Stimulated activated CD8-positive, alpha-beta memory T cell treated with anti-CD3 and anti-CD28 coated beads, Interleukin-12 subunit alpha, Interleukin-12 subunit beta, amount 100 ng/mL, for 4 hours (primary cell): ENCODE results near the gene CELA2B.
"Not testable (repeated sequence)": the region's sequence is repeated elsewhere in the genome, so short reads cannot be mapped to it uniquely, and the experiment has no call there.

ENCODE experiments used
- DNase-seq: peaks from one replicate; pipeline ENCODE4 v3.0.0-alpha.2; 2020; ENCODE audit warnings: low read depth

CELA2B gene

DNA sequence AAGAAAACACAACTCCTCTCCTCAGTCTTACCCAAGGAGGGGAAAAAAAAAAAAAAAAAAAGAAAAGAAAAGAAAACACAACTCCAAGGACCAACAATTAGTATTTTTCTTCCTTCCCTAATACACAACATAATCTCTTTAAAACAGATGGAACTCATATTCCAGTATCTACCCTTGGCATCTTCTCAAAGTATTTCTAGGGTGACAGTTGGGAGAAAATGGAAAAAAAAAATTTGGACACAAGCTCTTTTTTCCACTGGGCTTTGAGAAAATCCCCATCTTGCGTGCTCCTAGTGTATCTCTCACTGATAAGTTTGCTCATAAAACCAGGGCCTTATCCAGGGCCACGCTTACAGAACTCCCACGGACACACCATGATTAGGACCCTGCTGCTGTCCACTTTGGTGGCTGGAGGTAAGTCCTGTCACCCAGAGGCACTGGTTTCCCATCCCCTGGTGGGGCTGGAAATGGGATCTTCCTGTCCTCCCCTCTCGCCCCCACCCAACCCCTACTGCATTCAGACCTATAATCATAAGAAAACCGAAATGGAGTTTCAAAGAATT lies at the start of gene CELA2B:
TSS of gene CELA2B (plus strand) at position 353 of the 563 bp plus-strand sequence. CDS start at position 375, 22 bp downstream.
- no peak for DNase-seq

- no peak for DNase-seq
Measured at GRCh38 chr1:15426492-15427279, 49.2 kb upstream of the CELA2B start.

DNA sequence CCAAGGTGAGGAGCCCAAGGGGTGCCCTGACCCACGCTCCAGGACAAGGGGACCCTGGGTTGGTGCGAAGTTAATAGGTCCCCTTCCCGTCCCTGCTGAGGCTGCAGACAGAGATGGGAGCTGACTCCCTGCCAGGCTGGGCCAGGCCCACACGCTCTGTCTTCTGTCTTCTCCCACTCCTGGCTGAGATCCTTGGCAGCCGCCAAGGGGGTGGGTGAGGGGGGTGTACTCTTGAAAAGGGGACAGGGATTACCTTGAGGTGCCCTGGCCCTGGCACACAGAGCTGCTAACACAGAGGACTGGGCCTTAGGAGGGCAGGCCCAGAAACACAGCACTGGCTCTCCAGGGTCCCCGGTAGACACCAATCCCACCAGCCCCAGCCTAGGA lies 48.6 kb upstream of the CELA2B start:
- no peak for DNase-seq

- DNase-seq, result not testable (repeated sequence)
Measured at GRCh38 chr1:15428252-15428651, 47.7 kb upstream of the CELA2B start.

DNA sequence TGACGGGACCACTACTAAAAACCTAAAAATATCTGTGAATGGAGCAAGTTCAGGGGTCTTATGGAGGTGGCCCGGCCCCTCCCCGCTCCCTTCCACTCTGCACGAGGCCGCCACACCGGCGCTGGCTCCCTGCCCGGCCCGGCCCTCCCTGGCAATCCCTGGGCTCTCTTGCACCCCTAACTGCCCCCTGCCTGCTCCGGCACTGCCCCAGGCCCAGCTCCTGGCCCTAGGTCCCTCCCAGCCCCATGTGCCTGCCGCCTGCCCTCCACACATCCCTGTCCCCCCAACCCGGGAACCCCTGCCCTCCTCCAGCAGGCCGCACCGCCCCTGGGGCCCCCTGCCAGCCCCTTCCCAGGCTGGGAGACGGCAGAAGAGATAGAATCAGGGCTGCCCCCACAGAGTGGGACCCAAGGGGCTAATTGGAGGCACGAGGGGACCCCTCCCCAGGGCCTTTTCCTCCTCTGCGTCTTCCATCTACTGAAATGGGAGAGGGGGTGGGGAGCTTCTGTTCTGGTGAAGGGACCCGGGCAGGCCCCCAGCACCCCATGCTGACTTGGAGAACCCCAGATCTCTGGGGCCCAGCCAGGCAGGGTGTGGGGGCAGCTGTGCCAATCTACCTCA lies 47.0 kb upstream of the CELA2B start:
- DNase-seq, result no peak

- no peak for DNase-seq
Measured at GRCh38 chr1:15429701-15430149, 46.2 kb upstream of the CELA2B start.

DNA sequence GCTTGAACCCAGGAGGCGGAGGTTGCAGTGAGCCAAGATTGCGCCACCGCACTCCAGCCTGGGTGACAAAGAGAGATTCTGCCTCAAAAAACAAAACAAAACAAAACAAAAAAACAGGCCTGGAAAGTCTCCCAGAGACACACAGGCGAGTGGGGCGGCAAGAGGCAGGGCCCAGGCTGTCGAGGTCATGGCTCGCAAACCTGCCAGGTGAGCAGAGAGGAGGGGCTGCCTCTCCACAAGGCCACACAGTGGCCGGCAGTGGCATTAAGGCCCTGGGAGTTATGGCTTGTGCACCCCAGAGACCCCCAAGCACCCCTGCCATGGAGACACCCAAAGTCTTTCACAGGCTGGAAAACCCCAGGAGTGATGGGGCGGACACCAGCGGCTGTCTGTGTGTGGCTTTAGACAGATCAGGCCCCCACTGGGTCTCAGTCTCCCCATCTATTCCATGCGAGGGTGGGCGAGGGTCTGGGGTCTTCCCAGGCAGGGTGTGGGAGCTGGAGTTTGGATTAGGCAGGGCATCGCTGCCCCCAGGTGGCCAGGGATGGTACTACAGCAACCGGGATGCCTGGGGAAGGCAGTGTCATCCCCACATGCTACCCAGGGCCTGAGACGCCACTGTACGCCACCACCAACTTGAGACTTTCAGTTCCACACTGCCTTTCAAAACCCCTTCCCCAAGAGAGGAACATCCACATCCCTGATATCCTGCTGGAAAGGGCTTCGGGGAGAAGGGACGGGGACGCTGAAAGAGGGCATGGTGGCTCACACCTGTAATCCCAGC lies 44.9 kb upstream of the CELA2B start:
- DNase-seq, result peak; percentile 56

DNA sequence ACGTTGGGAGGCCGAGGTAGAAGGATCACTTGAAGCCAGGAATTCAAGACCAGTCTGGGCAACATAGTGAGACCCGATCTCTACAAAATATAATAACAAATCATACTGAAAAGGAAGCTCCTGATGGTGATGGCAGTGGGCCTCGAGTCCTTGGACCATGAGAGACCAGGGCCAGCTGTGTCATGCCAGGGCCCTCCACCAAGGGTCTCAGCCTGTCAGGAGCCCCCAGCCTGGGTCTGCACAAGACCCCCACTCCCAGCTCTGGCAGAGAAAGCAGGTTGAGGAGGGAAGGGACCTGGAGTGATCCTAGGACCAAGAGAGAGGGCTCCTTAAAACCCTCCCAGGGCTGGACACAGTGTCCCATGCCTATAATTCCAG lies 44.3 kb upstream of the CELA2B start:
- DNase-seq, result no peak

- DNase-seq, result no peak
Measured at GRCh38 chr1:15432324-15432723, 43.6 kb upstream of the CELA2B start.

GRCh38 chr1:15433471-15433870 lies 42.4 kb upstream of the CELA2B start:
- DNase-seq, result no peak

DNA sequence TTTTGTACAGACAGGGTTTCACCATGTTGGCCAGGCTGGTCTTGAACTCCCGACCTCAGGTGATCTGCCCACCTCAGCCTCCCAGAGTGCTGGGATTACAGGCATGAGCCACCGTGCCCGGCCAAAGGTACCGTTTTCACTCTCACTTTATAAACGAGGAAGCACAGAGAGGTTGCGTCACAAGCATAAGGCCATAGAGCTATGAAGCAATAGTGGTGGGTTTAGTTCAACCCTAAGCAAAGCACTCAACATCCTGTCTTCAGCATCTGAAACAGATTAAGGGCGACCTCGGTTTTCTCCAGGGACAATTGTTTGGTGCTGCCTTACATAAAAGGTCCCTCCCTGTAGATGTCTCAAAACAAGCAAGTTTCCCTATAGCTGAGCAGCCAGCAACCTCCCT lies 41.2 kb upstream of the CELA2B start:
- DNase-seq, result not testable (repeated sequence)

DNA sequence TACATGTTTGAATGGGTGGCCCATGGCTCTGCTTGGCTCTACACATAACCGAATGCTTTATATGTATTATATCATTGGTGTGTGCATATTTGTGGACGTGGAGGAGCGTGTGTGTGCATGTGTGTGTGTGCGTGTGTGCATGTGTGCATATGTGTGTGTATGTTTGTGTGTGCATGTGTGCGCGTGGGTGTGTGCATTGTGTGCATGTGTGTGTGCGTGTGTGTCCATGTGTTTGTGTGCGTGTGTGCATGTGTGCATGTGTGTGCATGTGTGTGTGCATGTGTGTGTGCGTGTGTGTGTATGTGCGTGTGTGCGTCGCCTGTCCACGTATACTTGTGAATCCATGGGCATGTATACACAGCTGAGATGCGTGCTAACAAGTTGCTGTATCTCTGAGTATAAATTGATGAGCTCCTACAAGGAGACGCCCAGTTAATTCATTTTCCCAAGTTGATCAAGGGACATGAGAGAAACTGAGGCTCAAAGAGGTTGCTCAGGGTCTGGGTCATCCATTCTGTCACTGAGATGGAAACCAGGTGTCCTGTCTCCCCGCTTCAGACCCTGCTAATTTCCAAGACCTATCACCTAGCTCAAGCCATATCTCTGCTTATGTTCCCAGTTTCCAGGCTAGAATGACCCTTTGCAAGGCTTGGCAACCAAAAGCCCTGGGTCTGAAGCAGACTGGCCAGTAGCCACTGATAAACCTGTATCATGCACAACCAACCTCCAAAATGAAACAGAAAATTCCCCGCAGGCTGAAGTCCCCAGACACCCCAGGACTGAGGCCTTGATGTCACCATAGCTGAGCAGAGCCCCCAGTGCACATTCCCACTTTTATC lies 40.4 kb upstream of the CELA2B start:
- DNase-seq, result no peak

- no peak for DNase-seq
Measured at GRCh38 chr1:15436881-15437442, 38.9 kb upstream of the CELA2B start.

- no peak for DNase-seq
Measured at GRCh38 chr1:15439325-15439724, 36.6 kb upstream of the CELA2B start.

- no peak for DNase-seq
Measured at GRCh38 chr1:15440357-15440756, 35.5 kb upstream of the CELA2B start.

DNA sequence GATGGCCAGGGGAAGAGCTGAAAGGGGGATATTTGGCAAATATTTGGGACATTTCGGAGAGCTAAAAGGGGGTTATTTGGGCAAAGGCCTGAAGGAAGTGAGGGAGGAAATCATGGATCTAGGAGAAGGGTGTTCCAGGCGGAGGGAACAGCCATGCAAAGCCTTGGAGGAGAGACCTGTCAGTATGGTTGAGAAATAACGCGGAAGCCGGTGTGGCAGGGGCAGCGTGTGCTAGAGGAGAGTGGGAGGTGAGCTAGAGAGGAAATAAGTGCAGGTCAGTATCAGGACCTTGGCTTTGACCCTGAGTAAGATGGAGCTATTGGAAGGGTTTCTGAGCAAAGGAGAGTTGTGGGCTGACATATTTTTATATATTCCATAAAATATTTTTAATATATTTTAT lies 34.7 kb upstream of the CELA2B start:
- no peak for DNase-seq

GRCh38 chr1:15442119-15442518 lies 33.8 kb upstream of the CELA2B start:
- no peak for DNase-seq

DNA sequence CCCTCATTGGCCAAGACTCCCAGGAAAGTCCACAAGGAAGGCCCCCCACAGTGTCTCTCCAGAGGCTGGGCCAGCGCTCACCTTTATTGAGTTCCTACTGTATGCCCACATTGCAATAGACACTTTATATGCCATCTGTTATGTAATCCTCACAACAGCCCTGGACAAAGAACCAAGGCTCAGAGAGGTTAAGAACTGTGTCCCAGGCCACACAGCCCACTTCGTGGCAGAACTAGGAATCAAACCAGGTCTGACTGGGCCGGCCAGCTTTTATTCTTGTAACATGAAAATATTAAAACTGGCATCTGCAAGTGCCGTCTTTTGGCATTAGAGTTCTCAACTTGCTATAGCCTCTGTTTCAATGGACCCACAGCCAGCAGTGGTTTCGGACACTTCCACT lies 33.1 kb upstream of the CELA2B start:
- no peak for DNase-seq

DNA sequence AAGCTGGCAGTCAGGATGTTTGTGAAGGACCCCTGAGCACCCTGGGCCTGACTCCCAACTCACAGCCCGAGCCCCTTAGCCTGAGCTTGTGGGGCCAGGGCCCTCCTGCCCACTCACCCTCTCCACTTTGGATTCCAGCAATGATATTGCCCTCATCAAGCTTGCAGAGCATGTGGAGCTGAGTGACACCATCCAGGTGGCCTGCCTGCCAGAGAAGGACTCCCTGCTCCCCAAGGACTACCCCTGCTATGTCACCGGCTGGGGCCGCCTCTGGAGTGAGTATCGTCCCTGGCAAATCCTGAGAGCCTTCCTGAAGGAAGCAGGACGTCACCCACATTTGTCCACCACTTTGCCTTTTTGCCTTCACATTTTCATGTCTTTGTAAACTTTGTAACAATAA lies 32.6 kb upstream of the CELA2B start:
- no peak for DNase-seq

- DNase-seq, result no peak
Measured at GRCh38 chr1:15444468-15445389, 31.2 kb upstream of the CELA2B start.
